Medulla oblongata (tissue), 1 donor: Measurements from ENCODE around the gene RAB7B.
A peak's percentile ranks its signal among the peaks of the same experiment; 100 is the strongest.
"Not testable (repeated sequence)": the region's sequence is repeated elsewhere in the genome, so short reads cannot be mapped to it uniquely, and the experiment has no call there.

Experiments
- DNase-seq: peaks from one replicate; pipeline ENCODE4 v3.0.0-alpha.2; 2015; ENCODE audit errors: extremely low spot score

Gene RAB7B, protein sequence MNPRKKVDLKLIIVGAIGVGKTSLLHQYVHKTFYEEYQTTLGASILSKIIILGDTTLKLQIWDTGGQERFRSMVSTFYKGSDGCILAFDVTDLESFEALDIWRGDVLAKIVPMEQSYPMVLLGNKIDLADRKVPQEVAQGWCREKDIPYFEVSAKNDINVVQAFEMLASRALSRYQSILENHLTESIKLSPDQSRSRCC

DNA sequence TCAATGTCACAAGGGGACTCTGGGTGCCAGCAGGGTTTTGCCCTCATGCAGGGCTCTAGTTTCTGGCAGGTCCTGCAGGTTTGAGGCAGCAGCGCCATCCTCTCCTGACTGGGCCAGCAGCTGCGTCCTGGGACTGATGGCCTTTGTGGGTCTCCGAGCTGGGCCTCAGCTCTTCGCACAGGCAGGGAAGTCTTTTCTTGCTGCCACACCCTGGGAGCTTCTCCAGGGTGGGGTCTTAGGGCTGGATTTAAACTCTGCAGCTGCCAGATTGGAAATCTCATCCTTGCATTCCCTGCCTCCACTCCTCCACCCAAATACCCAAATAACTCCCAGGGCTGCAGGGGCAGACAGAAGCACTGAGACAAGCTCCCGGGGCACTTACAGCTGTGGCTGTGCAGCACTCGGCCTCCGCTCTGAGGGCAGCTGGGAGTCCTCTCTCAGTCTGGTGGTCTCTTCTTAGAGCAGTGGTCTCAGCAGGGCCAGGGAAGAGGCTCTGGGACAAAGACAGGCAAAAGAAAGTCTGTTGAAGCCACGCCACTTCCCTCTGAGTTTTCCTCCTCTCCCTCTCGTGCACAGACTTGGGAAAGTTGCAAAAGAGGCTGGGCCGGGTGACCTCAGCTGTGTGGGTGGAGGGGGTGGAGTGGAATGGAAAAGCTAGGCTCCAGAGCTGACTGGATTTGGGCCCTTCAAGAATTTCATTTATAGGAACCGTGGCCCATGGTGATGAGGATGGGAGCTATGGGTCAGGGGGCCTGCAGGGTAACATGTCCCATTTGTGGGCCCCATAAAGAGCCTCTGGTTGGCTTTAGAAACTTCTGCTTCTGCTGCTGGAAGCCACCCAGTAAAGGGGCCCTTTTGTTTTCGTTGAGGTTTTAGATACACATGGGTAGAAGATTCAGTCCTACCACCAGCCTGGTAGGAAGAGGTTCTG, at the start of gene RAB7B:
RAB7B (minus strand) TSS at position 525 of the 931 bp plus-strand sequence. CDS start 9,260 bp downstream, outside the sequence.
- peak; percentile 79 for DNase-seq

DNA sequence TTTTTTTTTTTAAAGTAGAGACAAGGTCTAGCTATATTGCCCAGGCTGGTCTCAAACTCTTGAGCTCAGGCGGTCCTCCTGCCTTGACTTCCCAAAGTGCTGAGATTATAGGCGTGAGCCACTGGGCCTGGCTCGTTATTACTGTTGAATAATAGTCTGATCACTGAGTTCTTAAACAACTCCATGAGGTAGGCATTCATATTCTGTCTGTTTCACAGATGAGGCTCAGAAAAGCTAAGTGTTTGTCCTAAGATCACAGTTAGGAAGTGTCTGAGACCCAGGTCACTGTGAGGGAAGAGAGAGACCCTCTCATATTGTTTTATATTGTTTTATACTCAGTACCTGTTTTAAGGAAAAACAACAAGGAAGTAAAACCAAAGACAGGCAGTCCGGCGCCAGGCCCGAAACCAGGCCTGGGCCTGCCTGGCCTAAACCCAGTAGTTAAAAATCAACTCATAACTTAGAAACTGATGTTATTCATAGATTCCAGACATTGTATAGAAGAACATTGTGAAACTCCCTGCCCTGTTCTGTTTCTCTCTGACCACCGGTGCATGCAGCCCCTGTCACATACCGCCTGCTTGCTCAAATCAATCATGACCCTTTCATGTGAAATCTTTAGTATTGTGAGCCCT, 49.2 kb upstream of the RAB7B start:
- not testable (repeated sequence) for DNase-seq

DNA sequence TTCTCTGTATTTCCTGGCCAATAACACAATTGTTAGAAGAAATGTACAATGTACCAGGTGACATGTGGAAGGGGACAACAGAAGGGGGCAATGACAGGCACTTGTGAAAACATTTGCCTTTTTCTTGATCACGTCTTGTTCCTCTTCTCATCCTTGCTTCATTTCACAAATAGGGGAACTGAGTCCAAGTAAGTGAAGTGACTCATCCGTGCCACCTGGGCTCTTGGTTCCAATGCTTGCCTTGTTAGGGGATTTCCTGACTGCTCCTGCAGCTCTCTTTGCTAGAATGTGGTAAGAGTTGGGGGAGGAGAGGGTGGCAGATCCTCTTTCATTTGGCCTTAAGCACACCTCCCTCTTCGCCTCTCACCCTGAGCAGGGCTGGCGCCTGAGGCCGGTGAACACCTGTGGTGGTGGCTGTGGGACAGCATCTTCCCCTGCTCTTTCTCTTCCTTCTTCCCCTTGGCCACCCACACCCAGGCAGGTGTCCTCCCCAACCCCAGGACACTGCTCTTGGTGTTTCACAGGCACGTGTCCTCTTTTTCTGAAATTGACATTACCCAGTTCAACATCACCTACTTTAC, 47.5 kb upstream of the RAB7B start:
- peak; percentile 32 for DNase-seq

DNA sequence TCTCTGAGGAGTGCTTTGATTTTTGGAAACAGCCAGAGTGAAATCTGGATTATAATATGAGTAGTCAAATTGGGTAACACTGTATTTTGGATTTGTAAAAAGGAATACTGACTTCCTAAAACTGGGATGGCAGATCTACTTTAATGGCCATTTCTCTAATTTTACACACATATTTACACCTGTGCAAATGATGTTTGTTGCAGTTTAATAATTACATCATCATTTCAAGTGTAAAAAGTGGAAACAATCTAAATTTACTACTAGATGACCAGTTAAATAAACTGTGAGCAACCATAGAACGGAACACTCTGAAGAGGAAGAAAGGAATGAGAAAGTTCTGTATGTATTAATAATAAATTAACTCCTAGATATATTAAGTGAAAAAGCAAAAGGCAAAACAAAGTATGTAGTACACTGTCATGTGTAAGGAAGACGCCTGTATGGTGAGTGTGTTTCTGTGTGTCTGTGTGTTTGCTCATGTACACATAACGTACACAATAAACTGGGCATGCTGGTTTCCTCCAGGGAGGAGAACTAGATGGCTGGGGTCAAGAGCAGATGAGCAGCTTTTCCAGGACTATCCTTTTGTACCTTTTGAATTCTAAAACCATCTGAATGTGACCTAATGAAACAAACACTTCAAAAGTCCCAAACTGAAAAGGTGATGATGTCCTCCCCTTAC, 46.9 kb upstream of the RAB7B start:
- DNase-seq = no peak

DNA sequence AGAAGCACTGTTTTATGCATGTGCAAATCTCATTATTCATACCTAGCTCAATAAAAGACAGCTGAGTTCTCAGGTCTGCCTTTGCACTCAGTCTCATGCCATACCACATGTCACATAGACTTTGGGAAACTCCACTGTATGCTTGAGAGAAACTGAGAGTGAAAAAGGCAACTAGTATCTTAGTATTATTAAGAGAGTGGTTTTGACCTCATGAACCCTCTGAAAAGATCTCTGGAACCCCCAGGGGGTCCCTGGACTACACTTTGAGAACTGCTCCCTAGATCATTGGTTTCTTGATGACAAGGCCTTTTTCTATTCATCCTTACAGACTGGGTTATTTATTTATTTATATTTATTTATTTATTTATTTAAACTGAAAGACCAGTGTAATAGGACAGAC, 46.1 kb upstream of the RAB7B start:
- no peak for DNase-seq

DNA sequence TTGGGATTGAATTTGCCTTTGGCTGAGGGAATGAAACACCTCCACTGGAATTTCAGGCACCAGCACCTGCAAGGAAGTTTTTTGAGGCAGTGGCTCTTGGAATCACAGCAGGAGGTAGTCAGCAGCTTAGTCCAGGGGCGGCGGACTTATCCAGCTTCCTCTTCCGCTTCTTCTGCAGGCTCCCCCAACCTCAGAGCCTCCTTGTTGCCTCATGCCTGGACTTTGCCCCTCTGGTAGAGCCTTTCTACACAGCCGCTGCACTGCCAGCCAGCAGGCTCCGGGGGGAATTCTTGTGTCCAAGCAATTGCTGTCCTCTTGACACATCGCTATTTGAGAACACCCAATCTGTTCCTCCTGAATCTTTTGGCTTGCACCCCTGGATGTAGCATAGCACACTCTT, 45.4 kb upstream of the RAB7B start:
- peak; percentile 31 for DNase-seq

DNA sequence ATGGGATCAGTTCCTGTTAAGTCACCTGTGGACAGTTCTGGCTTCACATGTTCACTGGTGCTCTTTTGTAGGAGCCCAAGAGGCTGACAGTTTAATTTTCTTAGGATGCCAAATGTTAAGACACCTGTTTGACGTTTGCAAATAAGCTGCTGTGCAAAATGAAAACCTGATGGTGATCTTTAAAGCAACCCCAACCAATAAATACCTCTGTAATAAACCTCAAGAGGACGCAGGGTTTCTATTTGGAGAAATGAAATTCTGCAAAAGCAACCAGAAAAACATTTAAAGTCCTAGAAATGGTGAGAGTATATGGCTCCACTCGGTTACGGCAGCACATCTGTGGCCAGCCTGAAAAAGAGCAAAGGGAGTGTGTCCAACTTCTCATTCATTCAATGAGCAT, 44.1 kb upstream of the RAB7B start:
- DNase-seq = no peak

DNA sequence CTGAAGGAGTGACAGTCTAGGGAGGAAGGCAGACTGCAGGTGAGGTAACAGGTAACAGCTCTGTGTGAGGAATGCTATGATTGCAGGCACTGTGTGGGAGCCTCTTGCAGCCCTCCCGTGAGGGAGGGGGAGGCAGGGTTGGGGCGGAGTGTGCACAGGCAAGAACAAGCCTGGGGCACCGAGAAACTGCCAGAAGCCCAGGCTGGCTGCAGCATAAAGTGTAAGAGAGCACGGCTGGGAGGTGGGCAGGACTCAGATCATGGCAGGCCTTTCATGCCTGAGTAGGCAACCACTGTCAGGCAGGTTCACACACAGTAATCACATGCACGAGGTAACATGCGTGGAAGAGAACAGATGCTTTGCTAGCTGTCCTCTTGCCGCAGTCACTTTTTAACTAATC, 38.4 kb upstream of the RAB7B start:
- no peak for DNase-seq

DNA sequence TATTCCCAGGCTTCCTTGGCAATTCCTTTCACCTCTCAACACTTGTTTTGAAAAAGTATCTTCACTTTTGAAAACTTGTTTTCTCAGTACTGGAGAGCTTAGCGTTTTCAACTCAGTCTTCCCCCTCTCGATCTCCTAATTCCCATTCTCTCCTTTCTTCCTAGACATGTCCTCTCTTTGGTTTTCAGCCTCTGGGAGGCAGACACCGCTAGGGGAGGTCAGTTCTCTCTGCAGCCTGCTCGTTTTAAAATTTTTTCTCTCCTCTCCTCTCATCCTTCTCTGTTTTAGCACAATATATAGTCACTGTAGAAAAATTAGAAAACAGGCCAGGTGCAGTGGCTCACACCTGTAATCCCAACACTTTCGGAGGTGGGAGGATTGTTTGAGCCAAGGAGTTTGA, 37.1 kb upstream of the RAB7B start:
- DNase-seq = no peak

DNA sequence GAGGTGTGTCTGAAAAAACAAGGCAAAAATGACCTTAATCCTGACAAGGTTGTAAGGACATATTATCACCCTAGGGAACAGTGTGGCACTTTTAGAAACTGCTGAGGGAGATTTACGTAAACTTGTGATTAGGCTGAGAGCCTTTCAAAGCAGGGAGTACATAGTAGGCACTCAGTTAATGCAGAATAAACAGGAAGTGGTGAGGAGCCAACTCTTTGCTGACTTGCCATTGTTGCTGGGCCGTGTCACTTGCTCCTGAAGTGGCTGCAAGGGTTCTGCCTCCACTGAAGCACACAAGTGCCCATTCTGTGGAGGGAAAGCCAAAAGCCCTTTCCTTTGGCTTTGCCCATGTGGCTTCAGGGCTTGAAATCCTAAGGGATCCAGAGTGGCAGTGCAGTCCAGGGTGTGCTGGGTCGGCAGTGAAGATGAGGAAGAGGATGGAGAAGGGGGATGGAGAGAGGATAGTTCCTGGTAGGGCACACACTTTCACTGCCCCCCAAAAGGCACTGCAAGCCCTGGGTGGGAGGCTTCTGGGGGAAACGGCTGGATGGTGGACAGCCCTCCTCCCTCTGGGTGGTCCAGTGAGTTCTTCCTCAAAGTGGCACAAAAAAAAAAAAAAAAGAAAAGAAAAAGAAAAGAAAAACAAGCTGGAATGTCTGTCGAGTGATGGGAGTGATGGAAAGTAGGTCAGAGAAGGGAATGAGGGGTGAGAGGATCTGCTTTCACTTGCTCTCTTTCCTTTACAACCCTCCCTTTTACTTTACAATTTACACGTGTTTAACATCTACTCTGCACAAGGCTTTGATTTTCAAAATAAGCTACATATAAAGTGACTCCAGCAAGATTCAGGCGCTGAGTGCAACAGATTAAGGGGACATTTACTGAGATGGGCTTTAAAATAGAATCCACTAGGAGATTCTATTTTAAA, 36.1 kb upstream of the RAB7B start:
- DNase-seq = no peak

DNA sequence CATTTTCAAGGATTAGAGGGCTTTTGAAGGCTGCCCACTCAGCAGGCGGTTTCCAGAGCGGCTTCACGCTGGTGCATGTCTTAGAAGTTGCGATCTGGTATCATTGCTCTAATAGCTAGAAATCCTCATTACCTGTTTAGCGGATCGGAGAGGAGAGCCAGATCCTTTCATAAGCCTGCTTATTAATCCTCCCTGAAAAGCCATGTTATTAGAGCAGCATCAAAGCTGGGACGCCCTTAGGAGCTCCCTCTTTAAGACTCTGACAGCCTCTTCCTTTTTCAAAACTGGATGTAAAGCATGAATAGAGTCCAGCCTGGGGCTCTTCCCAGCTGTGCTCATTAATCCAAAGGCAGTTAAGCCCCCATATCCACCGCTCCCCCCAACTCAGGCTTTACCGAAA, 34.4 kb upstream of the RAB7B start:
- DNase-seq = no peak

DNA sequence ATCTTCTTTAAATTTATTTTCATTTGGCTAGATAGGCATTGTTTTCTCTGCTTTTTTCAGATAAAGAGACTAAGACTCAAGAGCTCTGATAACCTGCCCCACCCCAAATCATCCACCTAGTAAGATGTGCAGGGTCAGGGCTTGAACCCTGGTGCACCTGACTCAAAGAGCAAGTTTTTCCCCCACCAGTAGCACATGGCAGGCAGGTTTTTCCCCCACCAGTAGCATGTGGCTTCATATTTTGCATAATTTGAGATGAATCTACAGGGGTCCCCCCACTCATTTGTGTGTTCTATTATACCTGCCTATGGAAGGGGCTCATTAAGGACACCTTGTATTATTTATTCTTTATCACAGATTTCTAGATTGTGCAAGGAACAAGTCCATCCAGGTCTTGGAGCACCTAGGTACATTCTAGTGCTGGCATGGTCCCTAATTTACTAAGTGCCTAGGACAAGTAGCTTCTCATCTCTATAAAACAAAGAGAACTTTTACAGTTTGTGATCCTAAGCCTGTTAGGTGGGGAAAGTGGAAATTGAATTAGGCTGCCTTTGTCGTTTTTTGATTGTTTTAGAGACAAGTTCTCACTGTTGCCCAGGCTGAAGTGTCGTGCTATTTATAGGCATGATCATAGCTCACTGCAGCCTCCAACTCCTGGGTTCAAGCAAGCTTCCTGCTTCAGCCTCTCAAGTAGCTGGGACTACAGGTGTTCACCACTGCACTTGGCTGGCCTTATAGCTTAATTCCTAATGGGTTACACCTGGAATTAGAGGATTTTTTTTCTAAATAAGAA, 33.7 kb upstream of the RAB7B start:
- no peak for DNase-seq

DNA sequence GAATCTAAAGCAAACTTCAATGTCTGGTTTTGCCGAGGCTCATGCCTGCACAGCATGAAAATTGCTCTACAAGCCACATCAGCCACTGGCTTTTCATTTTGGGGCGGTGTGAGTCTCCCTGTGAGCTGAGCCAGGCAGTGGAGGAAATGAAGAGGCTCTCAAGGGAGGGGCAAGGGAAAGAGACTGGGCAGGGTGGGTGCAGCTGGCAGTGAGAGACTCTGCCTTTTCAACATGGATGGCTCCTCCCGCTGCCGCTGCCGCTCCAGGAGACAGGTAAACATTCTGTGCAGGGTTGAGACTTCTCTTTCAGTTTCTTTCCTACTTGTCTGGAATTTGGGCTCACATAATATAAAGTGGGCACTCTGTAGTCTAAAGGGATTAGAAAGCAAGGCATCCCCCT, 31.8 kb upstream of the RAB7B start:
- DNase-seq = no peak

DNA sequence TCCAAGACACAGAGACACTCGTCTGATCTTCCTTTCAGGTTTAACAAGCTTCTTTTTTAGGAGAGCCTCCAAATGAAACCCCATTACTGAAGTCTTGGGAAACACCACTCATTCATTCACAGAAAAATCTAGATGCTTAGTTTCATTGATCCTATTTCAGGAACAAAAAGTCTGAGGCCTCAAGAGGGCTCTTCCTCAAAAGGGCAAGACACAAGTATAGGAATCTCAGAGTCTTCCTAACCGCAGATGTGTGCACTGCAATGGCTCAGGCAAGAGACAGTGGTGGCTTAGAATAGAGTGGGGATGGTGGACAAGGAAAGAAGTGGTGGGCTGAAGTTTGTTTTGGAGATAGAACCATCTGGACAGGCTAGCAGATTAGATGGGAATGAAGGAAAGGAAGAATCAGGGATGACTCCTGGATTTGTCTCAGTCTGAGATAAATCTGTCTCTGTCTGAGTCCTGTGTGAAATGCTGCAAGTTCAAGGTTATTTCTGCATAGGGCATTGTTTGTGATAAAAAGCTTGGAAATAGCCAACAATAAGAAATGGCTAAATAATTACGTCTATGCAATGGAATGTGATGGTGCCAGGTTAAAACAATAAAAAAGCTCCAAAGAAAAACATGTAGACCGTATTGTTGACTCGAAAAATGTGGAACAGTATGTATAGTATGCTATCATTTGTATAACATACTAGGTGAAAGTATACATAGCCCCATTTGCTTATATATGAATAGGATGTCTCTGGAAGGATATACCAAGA, 29.4 kb upstream of the RAB7B start:
- peak; percentile 63 for DNase-seq

DNA sequence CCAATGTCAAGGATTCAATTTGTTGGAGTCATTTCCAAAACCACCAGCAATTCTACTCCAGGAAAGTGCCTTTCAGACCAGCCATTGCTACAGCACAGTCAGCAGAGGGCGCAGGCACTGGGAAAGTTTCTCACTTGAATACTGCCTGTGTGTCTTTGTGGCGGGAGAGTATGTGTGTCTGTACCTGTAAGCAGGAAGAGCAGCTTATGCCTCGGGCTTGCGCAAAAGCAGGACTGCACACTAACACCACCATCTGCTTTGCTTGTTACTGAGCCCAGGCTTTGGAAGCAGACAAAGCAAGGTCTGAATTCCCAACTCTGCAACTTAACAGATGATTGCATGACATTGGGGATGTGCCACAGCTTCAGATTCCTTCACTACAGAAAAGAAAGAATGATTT, 27.5 kb upstream of the RAB7B start:
- DNase-seq = peak; percentile 87

DNA sequence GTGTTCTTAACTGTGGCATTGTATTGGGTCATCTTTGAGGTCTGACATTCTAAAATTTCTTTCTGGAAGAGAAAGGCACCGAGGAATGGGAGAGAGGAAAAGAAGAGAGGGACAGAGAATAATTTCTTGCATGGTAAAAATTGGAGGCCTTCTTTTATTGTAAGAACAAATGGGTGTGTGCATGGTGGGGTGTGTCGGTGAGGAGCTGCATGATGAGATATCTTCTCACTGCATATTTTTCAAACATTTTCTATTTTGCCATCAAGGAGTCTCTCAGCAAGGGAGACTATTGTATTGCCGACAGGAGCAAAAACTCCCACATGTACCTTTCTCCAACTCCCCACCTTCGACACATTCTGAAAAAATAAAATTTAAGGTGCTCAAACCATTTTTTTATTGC, 27.0 kb upstream of the RAB7B start:
- no peak for DNase-seq

DNA sequence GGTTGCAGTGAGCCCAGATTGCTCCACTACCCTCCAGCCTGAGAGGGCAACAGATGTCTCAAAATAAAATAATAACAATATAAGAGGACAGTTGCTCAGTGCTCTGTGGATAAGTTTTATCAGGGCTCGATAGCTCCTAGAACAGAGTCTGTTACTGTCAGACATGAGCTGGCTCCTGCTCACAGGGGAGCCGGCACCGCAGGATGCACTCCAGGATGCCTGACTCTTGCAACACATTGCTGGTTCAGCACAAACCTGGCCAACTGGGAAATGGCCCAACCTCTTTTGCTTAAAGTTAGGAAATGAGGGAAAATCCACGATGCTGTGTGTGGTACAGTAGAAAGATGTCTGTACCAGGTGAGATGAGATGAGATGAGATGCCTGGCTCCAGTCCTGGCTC, 26.3 kb upstream of the RAB7B start:
- DNase-seq = no peak

DNA sequence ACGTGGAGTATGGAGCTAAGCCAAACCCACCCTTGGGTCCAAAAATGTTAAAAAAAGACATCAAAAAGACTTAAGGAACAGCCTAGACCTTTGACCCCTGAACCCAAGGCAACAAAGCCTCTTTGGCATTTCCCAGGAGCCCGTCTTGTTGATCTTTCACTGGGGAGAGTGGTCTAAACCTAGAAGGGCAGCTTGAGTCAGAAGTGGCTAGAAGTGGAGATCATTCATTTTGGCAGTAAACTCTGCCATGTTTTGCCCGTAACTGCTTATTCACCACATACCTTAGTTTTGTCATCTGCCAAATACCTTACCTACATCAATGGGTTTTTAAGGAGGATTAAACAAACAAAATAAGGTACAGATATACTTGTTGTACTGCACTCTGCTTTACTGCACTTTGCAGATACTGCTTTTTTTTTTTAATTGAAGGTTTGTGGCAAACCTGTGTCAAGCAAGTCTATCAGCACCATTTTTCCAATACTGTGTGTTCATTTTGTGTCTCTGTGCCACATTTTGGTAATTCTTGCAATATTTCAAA, 22.2 kb upstream of the RAB7B start:
- DNase-seq = no peak

DNA sequence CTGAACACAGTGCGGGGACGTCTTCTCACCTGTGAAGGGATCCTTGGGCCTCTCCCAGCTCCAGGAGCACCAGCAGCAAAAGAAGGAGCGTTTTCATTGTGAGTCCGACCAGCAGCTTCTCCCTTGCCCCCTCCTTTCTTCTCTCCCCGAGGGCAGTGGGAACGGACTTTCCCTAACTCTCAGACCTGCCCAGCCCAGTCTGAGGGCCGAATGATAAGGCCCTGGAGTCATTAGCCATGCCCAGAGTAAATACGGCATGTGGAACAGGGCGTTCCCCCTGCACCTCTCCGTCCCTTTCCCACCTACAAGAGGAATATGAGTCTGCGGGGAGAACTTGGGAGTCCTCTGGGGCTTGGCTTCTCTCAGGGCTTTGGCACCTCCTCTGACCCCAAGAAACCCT, 20.5 kb upstream of the RAB7B start, which contains the start of gene CTSE:
CTSE (minus strand) TSS at position 201 of the 400 bp plus-strand sequence; CDS start at position 97, 104 bp downstream.
- no peak for DNase-seq
